H4 (cell line): ENCODE results near the gene COPG2. TPM values are rescaled to one million over a fixed set of nuclear protein-coding genes. Genes with fewer than 3 reads are reported as not detected.

Experiments
- DNase-seq: peaks from one replicate; pipeline ENCODE4 v3.0.0-alpha.2; 2015; ENCODE audit warnings: low spot score
- total RNA-seq: library from RNA; depleted of rRNA; stranded (reverse); fragments of >200 nt; shearing (Covaris generic); gene quantifications from 2 replicates; pipeline ENCODE4 v1.2.3, GENCODE V29; 2014

COPG2 gene
- total RNA-seq, 1 experiment from 2014 or later: 41.3 TPM

- DNase-seq: no peak
Observed at GRCh38 chr7:130500463-130500862, 168.1 kb downstream of the COPG2 start.

GRCh38 chr7:130494431-130494858, 174.1 kb downstream of the COPG2 start:
- no peak for DNase-seq

GRCh38 chr7:130493275-130493873, 175.2 kb downstream of the COPG2 start:
- no peak for DNase-seq

GRCh38 chr7:130492523-130493274, 175.8 kb downstream of the COPG2 start:
- DNase-seq: no peak

GRCh38 chr7:130491841-130492522, 176.6 kb downstream of the COPG2 start, which contains the start of gene MEST:
MEST (plus strand) TSS chr7:130492085; CDS start chr7:130492314, 229 bp downstream.
- DNase-seq: no peak

GRCh38 chr7:130490888-130491804, 177.4 kb downstream of the COPG2 start:
- DNase-seq: no peak

GRCh38 chr7:130490311-130490791, 178.2 kb downstream of the COPG2 start:
- DNase-seq: no peak

- no peak for DNase-seq
Observed at GRCh38 chr7:130489140-130489983, 179.2 kb downstream of the COPG2 start.

- no peak for DNase-seq
Observed at GRCh38 chr7:130488392-130489139, 180.0 kb downstream of the COPG2 start.

- no peak for DNase-seq
Observed at GRCh38 chr7:130486954-130487436, 181.6 kb downstream of the COPG2 start.

GRCh38 chr7:130486114-130486953, 182.2 kb downstream of the COPG2 start:
- no peak for DNase-seq

- DNase-seq: no peak
Observed at GRCh38 chr7:130485734-130486113, 182.8 kb downstream of the COPG2 start.

GRCh38 chr7:130483031-130483430, 185.5 kb downstream of the COPG2 start:
- no peak for DNase-seq

GRCh38 chr7:130481898-130482297, 186.7 kb downstream of the COPG2 start:
- DNase-seq: peak; percentile 12

GRCh38 chr7:130479716-130480400, 188.7 kb downstream of the COPG2 start:
- DNase-seq: no peak

GRCh38 chr7:130478991-130479390, 189.6 kb downstream of the COPG2 start:
- no peak for DNase-seq

GRCh38 chr7:130476297-130477150, 192.0 kb downstream of the COPG2 start:
- DNase-seq: no peak
